ENCODE data around the gene ZFYVE26. TPM values are rescaled to one million over a fixed set of nuclear protein-coding genes. Genes with fewer than 3 reads are reported as not detected.

ZFYVE26 gene
- 10 to 100 TPM; 14.4 to 16.8 TPM for total RNA-seq

GRCh38 chr14:67816326-67817002 lies at the start of gene ZFYVE26:
TSS of gene ZFYVE26 (minus strand) at chr14:67816590. CDS start at chr14:67815963, 627 bp downstream.
- peak within 1 kb of the TSS; percentile 96 for H3K27ac Mint-ChIP-seq
- TF ChIP-seq CTCF (IDR thresholded peaks at IDR 0.05): no peak
- ATAC-seq (peak; percentile 90), DNase-seq (peak; percentile 96)
- H3K27me3 Mint-ChIP-seq: no peaks in the 10 kb centered on the region
- peaks cover 3% of the 10 kb centered on the region for H3K36me3 Mint-ChIP-seq (ENCODE audit: low read depth)
- intact Hi-C loops (cut with micrococcal nuclease): no loop called here
- H3K4me1 Mint-ChIP-seq (ENCODE audit: low read depth): peaks cover 37% of the 10 kb centered on the region
- H3K4me3 Mint-ChIP-seq: peak within 1 kb of the TSS; percentile 97
- no peaks in the 10 kb centered on the region for H3K9me3 Mint-ChIP-seq
- ChIA-PET CTCF (no interaction called here), POLR2A (interaction anchor here (0.6 to 1.9 kb wide), 4 partner anchors 9 to 154 kb away, joined by 3 to 8 read pairs (median 4); no protein-coding TSS in a partner anchor)

DNA sequence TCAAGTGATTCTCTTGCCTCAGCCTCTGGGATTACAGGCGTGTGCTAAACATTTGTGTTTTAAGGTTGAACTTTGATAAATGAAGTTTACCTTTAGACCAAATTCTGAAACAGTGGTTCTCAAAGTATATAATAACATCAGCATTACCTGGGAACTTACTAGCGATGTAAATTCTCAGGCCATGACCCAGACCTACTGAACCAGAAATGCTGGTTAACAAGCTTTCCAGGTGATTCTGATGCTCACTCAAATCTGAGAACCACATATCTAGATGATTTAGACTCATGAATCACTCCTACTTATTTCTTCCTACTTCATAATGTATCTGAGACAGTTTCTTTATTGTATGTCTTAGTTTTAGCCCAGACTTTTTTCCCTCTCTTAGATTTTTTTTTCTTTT lies 46.8 kb upstream of the ZFYVE26 start:
- CTCF ChIA-PET: interaction anchor here (1.1 kb wide), 1 partner anchor 71 kb away, joined by 3 read pairs; no protein-coding TSS in a partner anchor
- Mint-ChIP-seq H3K27ac (no peak overlapping the region), H3K27me3 (no peaks in the 10 kb centered on the region), H3K9me3 (no peaks in the 10 kb centered on the region), H3K4me3 (no peak overlapping the region), H3K36me3 (ENCODE audit: low read depth) (peaks cover 23% of the 10 kb centered on the region), H3K4me1 (ENCODE audit: low read depth) (peaks cover 18% of the 10 kb centered on the region)
- POLR2A ChIA-PET: no interaction called here
- DNase-seq (no peak), ATAC-seq (no peak)
- intact Hi-C loops (cut with micrococcal nuclease): no loop called here
- no peak for TF ChIP-seq CTCF (IDR thresholded peaks at IDR 0.05)

GRCh38 chr14:67859169-67859749 lies 42.9 kb upstream of the ZFYVE26 start:
- ATAC-seq: no peak
- H3K4me3 Mint-ChIP-seq: no peak overlapping the region
- no peaks in the 10 kb centered on the region for H3K36me3 Mint-ChIP-seq (ENCODE audit: low read depth)
- intact Hi-C loops (cut with micrococcal nuclease): no loop called here
- peaks cover 18% of the 10 kb centered on the region for H3K4me1 Mint-ChIP-seq (ENCODE audit: low read depth)
- no peaks in the 10 kb centered on the region for H3K9me3 Mint-ChIP-seq
- DNase-seq: no peak
- no peaks in the 10 kb centered on the region for H3K27me3 Mint-ChIP-seq
- POLR2A ChIA-PET: interaction anchor here (0.7 kb wide), 1 partner anchor 720 kb away, joined by 3 read pairs; no protein-coding TSS in a partner anchor
- no peak for TF ChIP-seq CTCF (IDR thresholded peaks at IDR 0.05)
- H3K27ac Mint-ChIP-seq: no peak overlapping the region
- CTCF ChIA-PET: no interaction called here

DNA sequence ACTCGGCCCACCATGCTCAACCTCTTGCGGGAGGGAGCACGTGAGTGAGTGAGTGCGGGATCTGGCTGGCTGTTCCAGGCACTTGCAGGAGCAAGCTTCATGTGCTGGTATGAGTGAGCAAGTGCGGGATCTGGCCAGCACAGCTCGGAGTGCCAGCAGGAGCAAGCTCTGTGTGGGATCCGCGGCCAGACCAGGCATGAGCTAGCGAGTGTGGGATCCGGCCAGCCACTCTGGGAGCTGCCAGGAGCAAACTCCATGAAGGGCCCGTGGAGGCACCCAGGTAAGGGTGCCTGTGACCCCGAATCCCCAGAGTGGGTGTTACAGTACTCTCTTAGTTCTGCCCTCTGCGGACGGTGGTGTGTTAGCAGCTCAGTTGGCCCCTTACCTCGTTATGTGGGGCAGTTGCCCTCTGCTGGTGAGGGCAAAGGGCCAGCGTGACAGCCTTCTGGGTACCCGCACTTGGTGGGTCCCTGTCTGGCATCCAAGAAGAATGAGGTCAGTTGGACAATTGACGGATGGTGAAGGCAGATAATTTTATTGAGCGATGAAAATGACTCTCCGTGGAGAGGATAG lies 41.5 kb upstream of the ZFYVE26 start:
- DNase-seq (no peak), ATAC-seq (no peak)
- Mint-ChIP-seq H3K27ac (no peak overlapping the region), H3K4me1 (ENCODE audit: low read depth) (peaks cover 12% of the 10 kb centered on the region), H3K36me3 (ENCODE audit: low read depth) (no peaks in the 10 kb centered on the region), H3K9me3 (no peaks in the 10 kb centered on the region), H3K4me3 (no peak overlapping the region), H3K27me3 (no peaks in the 10 kb centered on the region)
- no peak for TF ChIP-seq CTCF (IDR thresholded peaks at IDR 0.05)
- ChIA-PET POLR2A (interaction anchor here (0.7 kb wide), 1 partner anchor 35 kb away, joined by 3 read pairs; no protein-coding TSS in a partner anchor), CTCF (no interaction called here)
- intact Hi-C loops (cut with micrococcal nuclease): no loop called here

GRCh38 chr14:67856827-67857226 lies 40.4 kb upstream of the ZFYVE26 start:
- POLR2A ChIA-PET: interaction anchor here (0.7 kb wide), 1 partner anchor 34 kb away, joined by 3 read pairs; no protein-coding TSS in a partner anchor
- intact Hi-C loops (cut with micrococcal nuclease): no loop called here
- DNase-seq (no peak), ATAC-seq (no peak)
- Mint-ChIP-seq H3K4me3 (no peak overlapping the region), H3K4me1 (ENCODE audit: low read depth) (peaks cover 12% of the 10 kb centered on the region), H3K9me3 (no peaks in the 10 kb centered on the region), H3K27me3 (no peaks in the 10 kb centered on the region), H3K36me3 (ENCODE audit: low read depth) (no peaks in the 10 kb centered on the region), H3K27ac (no peak overlapping the region)
- CTCF ChIA-PET: no interaction called here
- TF ChIP-seq CTCF (IDR thresholded peaks at IDR 0.05): no peak
